GM11168 (cell line): Measurements from ENCODE around the gene FREM2.

ENCODE experiments used
- in situ Hi-C: fragments of 300-500 bp; cut with MboI; formaldehyde crosslinking; loops from one replicate; pipeline ENCODE4 v1.12.0; 2022; ENCODE audit warnings: low sequenced_read_pairs; ENCODE audit not compliant: unreplicated experiment

The FREM2 gene

GRCh38 chr13:38758277-38758676 lies 71.4 kb downstream of the FREM2 start:
- in situ Hi-C loops, result no loop called here

- in situ Hi-C loops, result no loop called here
Observed at GRCh38 chr13:38759390-38759789, 72.5 kb downstream of the FREM2 start.

- in situ Hi-C loops, result no loop called here
Observed at GRCh38 chr13:38763446-38764381, 76.8 kb downstream of the FREM2 start.

GRCh38 chr13:38766799-38767198 lies 79.9 kb downstream of the FREM2 start:
- in situ Hi-C loops, result no loop called here

- in situ Hi-C loops, result no loop called here
Observed at GRCh38 chr13:38767506-38768265, 80.8 kb downstream of the FREM2 start.

- in situ Hi-C loops, result no loop called here
Observed at GRCh38 chr13:38769526-38769925, 82.6 kb downstream of the FREM2 start.

- in situ Hi-C loops, result no loop called here
Observed at GRCh38 chr13:38775085-38775484, 88.2 kb downstream of the FREM2 start.

GRCh38 chr13:38777347-38778119 lies 90.7 kb downstream of the FREM2 start:
- in situ Hi-C loops, result no loop called here

GRCh38 chr13:38781539-38781938 lies 94.7 kb downstream of the FREM2 start:
- in situ Hi-C loops, result no loop called here

- in situ Hi-C loops, result no loop called here
Observed at GRCh38 chr13:38784036-38784880, 97.4 kb downstream of the FREM2 start.

- in situ Hi-C loops, result no loop called here
Observed at GRCh38 chr13:38785042-38785441, 98.2 kb downstream of the FREM2 start.

GRCh38 chr13:38785490-38785889 lies 98.6 kb downstream of the FREM2 start:
- in situ Hi-C loops, result no loop called here

- in situ Hi-C loops, result no loop called here
Observed at GRCh38 chr13:38787550-38787949, 100.7 kb downstream of the FREM2 start.

- in situ Hi-C loops, result no loop called here
Observed at GRCh38 chr13:38796890-38797289, 110.0 kb downstream of the FREM2 start.

GRCh38 chr13:38803531-38803930 lies 116.7 kb downstream of the FREM2 start:
- in situ Hi-C loops, result no loop called here

- in situ Hi-C loops, result no loop called here
Observed at GRCh38 chr13:38804061-38804460, 117.2 kb downstream of the FREM2 start.

- in situ Hi-C loops, result no loop called here
Observed at GRCh38 chr13:38804536-38804935, 117.7 kb downstream of the FREM2 start.

- in situ Hi-C loops, result no loop called here
Observed at GRCh38 chr13:38814331-38814730, 127.5 kb downstream of the FREM2 start.

- in situ Hi-C loops, result no loop called here
Observed at GRCh38 chr13:38819053-38819452, 132.2 kb downstream of the FREM2 start.

GRCh38 chr13:38819596-38819995 lies 132.7 kb downstream of the FREM2 start:
- in situ Hi-C loops, result no loop called here
